C1 segment of cervical spinal cord (tissue), 14 donors: ENCODE measurements around the gene OR1J2.

Experiments
- DNase-seq, 14 donors: peaks; one replicate each; lab custom pipeline; 2025; lab: John Stamatoyannopoulos, UW

OR1J2 gene

DNA sequence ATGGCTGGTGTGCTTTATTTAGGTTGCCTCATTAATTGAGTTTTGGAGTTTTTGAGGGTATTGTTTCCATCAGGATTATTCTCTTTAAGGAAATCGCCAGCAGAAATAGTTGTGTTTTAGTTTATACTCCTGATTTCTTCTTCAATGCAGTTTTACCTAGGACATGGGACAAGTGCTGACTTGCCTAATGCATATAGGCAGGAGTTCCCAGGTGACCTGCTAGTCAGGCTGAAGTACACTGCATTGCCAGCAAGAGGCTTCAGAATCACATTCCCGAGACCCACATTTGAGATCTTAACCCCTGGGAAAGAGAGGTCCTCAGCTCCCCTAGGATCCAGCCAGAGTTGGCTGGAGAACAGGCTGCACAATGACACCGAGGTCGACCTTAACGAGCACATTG lies 40.8 kb downstream of the OR1J2 start:
- DNase-seq, result no peak

DNA sequence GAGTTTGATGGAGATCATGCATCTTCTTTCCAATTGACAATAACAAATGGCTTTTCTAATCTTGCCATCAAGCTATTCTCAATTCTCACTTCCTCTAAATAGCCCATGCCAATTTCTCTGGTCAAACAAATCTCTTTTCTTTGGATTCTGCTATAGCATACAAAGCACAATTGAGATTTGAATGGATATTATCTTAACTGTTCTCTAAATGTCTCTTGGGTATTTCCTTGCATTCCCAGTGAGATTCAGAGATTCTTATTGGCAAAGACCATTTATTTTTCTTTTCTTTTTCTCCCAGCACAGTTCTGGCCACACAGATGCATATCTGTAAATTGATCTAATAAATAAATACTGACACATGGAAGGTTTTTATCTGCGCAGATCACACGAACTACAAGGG lies 42.2 kb downstream of the OR1J2 start, which contains the start of gene OR1N2:
TSS of gene OR1N2 (plus strand) at position 301 of the 400 bp plus-strand sequence. CDS start 100 bp downstream, outside the sequence.
- no peak for DNase-seq
